GM03348 (cell line): ENCODE results near the gene SCO1.
A peak's percentile ranks its signal among the peaks of the same experiment; 100 is the strongest.
"Not testable (repeated sequence)": the region's sequence is repeated elsewhere in the genome, so short reads cannot be mapped to it uniquely, and the experiment has no call there.

ENCODE experiments used
- DNase-seq: peaks from one replicate; pipeline ENCODE4 v3.0.0; 2012; ENCODE audit warnings: low spot score

SCO1 gene

GRCh38 chr17:10697092-10698081 is at the start of gene SCO1, which contains the start of gene ADPRM:
SCO1 (minus strand) TSS chr17:10697533; CDS start chr17:10697507, 26 bp downstream.
ADPRM (plus strand) TSS chr17:10697594; CDS start chr17:10704927, 7,333 bp downstream.
- peak; percentile 96 for DNase-seq

- peak; percentile 74 for DNase-seq
These were observed 47.9 kb upstream of the SCO1 start for GRCh38 chr17:10745231-10745630.

GRCh38 chr17:10744501-10745000 is 47.2 kb upstream of the SCO1 start:
- no peak for DNase-seq

GRCh38 chr17:10743316-10744009 is 46.1 kb upstream of the SCO1 start:
- DNase-seq: peak; percentile 82

GRCh38 chr17:10742431-10742830 is 45.1 kb upstream of the SCO1 start:
- no peak for DNase-seq

GRCh38 chr17:10741416-10742135 is 44.2 kb upstream of the SCO1 start:
- no peak for DNase-seq

GRCh38 chr17:10739386-10739785 is 42.1 kb upstream of the SCO1 start:
- no peak for DNase-seq

- DNase-seq: no peak
These were observed 41.4 kb upstream of the SCO1 start for GRCh38 chr17:10738521-10739258.

GRCh38 chr17:10737736-10738135 is 40.4 kb upstream of the SCO1 start:
- no peak for DNase-seq

GRCh38 chr17:10737168-10737622 is 39.9 kb upstream of the SCO1 start:
- peak; percentile 85 for DNase-seq

GRCh38 chr17:10735821-10736220 is 38.5 kb upstream of the SCO1 start:
- DNase-seq: no peak

- DNase-seq: no peak
These were observed 37.9 kb upstream of the SCO1 start for GRCh38 chr17:10735251-10735650.

- DNase-seq: no peak
These were observed 36.3 kb upstream of the SCO1 start for GRCh38 chr17:10733666-10734065.

GRCh38 chr17:10732121-10732520 is 34.8 kb upstream of the SCO1 start:
- not testable (repeated sequence) for DNase-seq

GRCh38 chr17:10731408-10731879 is 34.1 kb upstream of the SCO1 start:
- no peak for DNase-seq

GRCh38 chr17:10730247-10730646 is 32.9 kb upstream of the SCO1 start:
- not testable (repeated sequence) for DNase-seq

GRCh38 chr17:10729334-10730193 is 32.2 kb upstream of the SCO1 start, which contains the start of gene TMEM220:
TMEM220 (minus strand) TSS chr17:10730023; CDS start chr17:10729851, 172 bp downstream.
- DNase-seq: peak; percentile 90

- no peak for DNase-seq
These were observed 31.1 kb upstream of the SCO1 start for GRCh38 chr17:10728331-10728892.

- DNase-seq: no peak
These were observed 29.9 kb upstream of the SCO1 start for GRCh38 chr17:10727192-10727591.

- no peak for DNase-seq
These were observed 28.9 kb upstream of the SCO1 start for GRCh38 chr17:10726196-10726595.
